ENCODE measurements around the gene UGT3A2. TPM values are rescaled to one million over a fixed set of nuclear protein-coding genes. Genes with fewer than 3 reads are reported as not detected.

UGT3A2 gene
- total and polyA plus RNA-seq, 2 donors (not counting 1 experiment from before 2014, with no cell fraction given) = not detected

DNA sequence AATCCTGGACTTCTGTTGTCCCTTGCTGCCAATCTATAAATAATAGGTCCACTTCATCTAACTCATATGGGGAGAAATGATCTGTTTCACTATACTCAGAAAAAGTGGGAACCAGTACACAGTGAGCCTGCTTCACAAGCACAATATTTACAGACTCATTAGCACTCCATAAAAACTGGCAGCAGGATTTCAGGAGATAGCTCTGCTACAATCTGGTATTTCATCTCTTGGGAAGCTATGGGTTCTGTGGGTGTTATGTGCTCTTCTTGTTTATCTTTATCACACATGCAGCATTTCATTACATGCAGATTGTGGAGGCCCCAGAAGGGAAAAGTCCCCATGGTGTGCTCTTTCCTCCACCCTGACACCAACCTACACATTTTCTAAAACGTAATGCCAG, 33.2 kb downstream of the UGT3A2 start:
- no peaks in the 10 kb centered on the region for H3K4me1 Mint-ChIP-seq
- no peaks in the 10 kb centered on the region for H3K27me3 Mint-ChIP-seq
- H3K4me3 Mint-ChIP-seq = no peak overlapping the region
- intact Hi-C loops (cut with micrococcal nuclease) = no loop called here
- H3K9me3 ChIP-seq (ENCODE audit: control extremely low read depth in 1 of 3, control insufficient read depth in 2 of 3, insufficient read depth in 1 of 3, low read length in 2 of 3) = peaks cover 0 to 2% (median 0%) of the 10 kb centered on the region in 3 donors
- WGBS (ENCODE audit: insufficient coverage) = no CpG with 5 or more reads among the region's 1 CpG
- ChIA-PET CTCF (no interaction called here), POLR2A (no interaction called here)
- H3K79me2 ChIP-seq (ENCODE audit: control insufficient read depth, insufficient read depth, low read length) = no peaks in the 10 kb centered on the region
- no peaks in the 10 kb centered on the region for H3K27me3 ChIP-seq (replicated peaks in 1 of 4; ENCODE audit: control extremely low read depth in 1 of 4, control insufficient read depth in 3 of 4, insufficient read depth in 4 of 4, low read length in 3 of 4)
- no peak overlapping the region for H3K4me3 ChIP-seq (ENCODE audit: control extremely low read depth in 1 of 5, extremely low read depth in 1 of 5, insufficient read depth in 1 of 5, low read depth in 2 of 5, low read length in 4 of 5)
- H2AFZ ChIP-seq (ENCODE audit: insufficient read depth, low read depth, low read length, poor library complexity, severe bottlenecking) = no peak overlapping the region
- H3K9me3 Mint-ChIP-seq (ENCODE audit: insufficient read depth) = no peaks in the 10 kb centered on the region
- no peaks in the 10 kb centered on the region for H3K36me3 ChIP-seq (replicated peaks in 1 of 2; ENCODE audit: control extremely low read depth in 1 of 2, control insufficient read depth in 1 of 2, extremely low read depth in 1 of 2, insufficient read depth in 2 of 2, low read length in 1 of 2)
- no peak overlapping the region for H3K27ac Mint-ChIP-seq
- H3K4me1 ChIP-seq (ENCODE audit: control insufficient read depth in 2 of 2, insufficient read depth in 2 of 2, low read length in 2 of 2) = no peaks in the 10 kb centered on the region
- DNase-seq (no peak), ATAC-seq (ENCODE audit: low read depth) (no peak)
- TF ChIP-seq, protein P1, sequence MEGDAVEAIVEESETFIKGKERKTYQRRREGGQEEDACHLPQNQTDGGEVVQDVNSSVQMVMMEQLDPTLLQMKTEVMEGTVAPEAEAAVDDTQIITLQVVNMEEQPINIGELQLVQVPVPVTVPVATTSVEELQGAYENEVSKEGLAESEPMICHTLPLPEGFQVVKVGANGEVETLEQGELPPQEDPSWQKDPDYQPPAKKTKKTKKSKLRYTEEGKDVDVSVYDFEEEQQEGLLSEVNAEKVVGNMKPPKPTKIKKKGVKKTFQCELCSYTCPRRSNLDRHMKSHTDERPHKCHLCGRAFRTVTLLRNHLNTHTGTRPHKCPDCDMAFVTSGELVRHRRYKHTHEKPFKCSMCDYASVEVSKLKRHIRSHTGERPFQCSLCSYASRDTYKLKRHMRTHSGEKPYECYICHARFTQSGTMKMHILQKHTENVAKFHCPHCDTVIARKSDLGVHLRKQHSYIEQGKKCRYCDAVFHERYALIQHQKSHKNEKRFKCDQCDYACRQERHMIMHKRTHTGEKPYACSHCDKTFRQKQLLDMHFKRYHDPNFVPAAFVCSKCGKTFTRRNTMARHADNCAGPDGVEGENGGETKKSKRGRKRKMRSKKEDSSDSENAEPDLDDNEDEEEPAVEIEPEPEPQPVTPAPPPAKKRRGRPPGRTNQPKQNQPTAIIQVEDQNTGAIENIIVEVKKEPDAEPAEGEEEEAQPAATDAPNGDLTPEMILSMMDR (IDR thresholded peaks at IDR 0.05) = no peak
- no peak for TF ChIP-seq EZH2 (IDR thresholded peaks at IDR 0.05; ENCODE audit: borderline replicate concordance, insufficient read depth, low read depth, low read length, poor library complexity, severe bottlenecking)
- no peak overlapping the region for H3K4me2 ChIP-seq (replicated peaks; ENCODE audit: low read depth, low read length, poor library complexity, severe bottlenecking)
- no peaks in the 10 kb centered on the region for H4K20me1 ChIP-seq (ENCODE audit: control insufficient read depth, insufficient read depth, low read length, poor library complexity, severe bottlenecking)
- H3K9ac ChIP-seq (ENCODE audit: low read length) = no peak overlapping the region
- H3K27ac ChIP-seq (ENCODE audit: low read length in 2 of 2) = no peak overlapping the region

DNA sequence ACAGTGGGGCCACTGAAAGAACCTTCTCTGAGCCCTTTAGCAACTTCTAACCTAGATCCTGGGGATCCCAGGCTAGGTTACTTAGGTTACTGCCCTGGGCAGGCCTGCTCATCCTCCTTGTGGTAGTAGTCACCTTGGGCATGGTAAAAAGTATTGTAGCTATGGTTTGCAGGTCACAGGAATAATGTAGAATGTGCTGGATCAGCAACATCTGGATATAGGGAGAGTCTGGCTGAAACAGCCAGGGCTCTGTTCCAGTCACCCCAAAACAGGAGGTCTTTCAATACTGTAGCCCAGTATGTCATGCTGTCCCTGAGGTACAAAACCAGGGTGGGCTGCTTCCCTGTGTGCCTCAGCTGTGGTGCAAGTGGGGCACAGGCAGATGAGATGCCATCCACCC, 33.6 kb downstream of the UGT3A2 start:
- Histone ChIP-seq H3K4me3 (ENCODE audit: control extremely low read depth in 1 of 5, extremely low read depth in 1 of 5, insufficient read depth in 1 of 5, low read depth in 2 of 5, low read length in 4 of 5) (no peak overlapping the region), H3K4me2 (replicated peaks; ENCODE audit: low read depth, low read length, poor library complexity, severe bottlenecking) (no peak overlapping the region), H3K27me3 (replicated peaks in 1 of 4; ENCODE audit: control extremely low read depth in 1 of 4, control insufficient read depth in 3 of 4, insufficient read depth in 4 of 4, low read length in 3 of 4) (no peaks in the 10 kb centered on the region), H3K9me3 (ENCODE audit: control extremely low read depth in 1 of 3, control insufficient read depth in 2 of 3, insufficient read depth in 1 of 3, low read length in 2 of 3) (peaks cover 0 to 2% (median 0%) of the 10 kb centered on the region in 3 donors), H3K4me1 (ENCODE audit: control insufficient read depth in 2 of 2, insufficient read depth in 2 of 2, low read length in 2 of 2) (no peaks in the 10 kb centered on the region), H3K9ac (ENCODE audit: low read length) (no peak overlapping the region), H3K36me3 (replicated peaks in 1 of 2; ENCODE audit: control extremely low read depth in 1 of 2, control insufficient read depth in 1 of 2, extremely low read depth in 1 of 2, insufficient read depth in 2 of 2, low read length in 1 of 2) (no peaks in the 10 kb centered on the region), H2AFZ (ENCODE audit: insufficient read depth, low read depth, low read length, poor library complexity, severe bottlenecking) (no peak overlapping the region), H3K79me2 (ENCODE audit: control insufficient read depth, insufficient read depth, low read length) (no peaks in the 10 kb centered on the region), H4K20me1 (ENCODE audit: control insufficient read depth, insufficient read depth, low read length, poor library complexity, severe bottlenecking) (no peaks in the 10 kb centered on the region), H3K27ac (ENCODE audit: low read length in 2 of 2) (no peak overlapping the region)
- Mint-ChIP-seq H3K4me1 (no peaks in the 10 kb centered on the region), H3K9me3 (ENCODE audit: insufficient read depth) (no peaks in the 10 kb centered on the region), H3K27ac (no peak overlapping the region), H3K4me3 (no peak overlapping the region), H3K27me3 (no peaks in the 10 kb centered on the region)
- ATAC-seq (ENCODE audit: low read depth) (no peak), DNase-seq (no peak)
- TF ChIP-seq, protein P1 (IDR thresholded peaks at IDR 0.05) = no peak
- TF ChIP-seq EZH2 (IDR thresholded peaks at IDR 0.05; ENCODE audit: borderline replicate concordance, insufficient read depth, low read depth, low read length, poor library complexity, severe bottlenecking) = no peak
- POLR2A ChIA-PET = no interaction called here
- intact Hi-C loops (cut with micrococcal nuclease) = no loop called here
- CTCF ChIA-PET = no interaction called here

Measured in B cell (primary cell).